Dermis blood vessel endothelial cell (primary cell): ENCODE results near the gene CAMK4. TPM values are rescaled to one million over a fixed set of nuclear protein-coding genes. Genes with fewer than 3 reads are reported as not detected.
"Not testable (repeated sequence)": the region's sequence is repeated elsewhere in the genome, so short reads cannot be mapped to it uniquely, and the experiment has no call there.

Source experiments
- DNase-seq: peaks from one replicate; pipeline ENCODE4 v3.0.0; 2010
- total RNA-seq: library from RNA; depleted of rRNA; stranded (reverse); fragments of >200 nt; gene quantifications from 2 replicates; pipeline ENCODE4 v1.2.3, GENCODE V29; 2014

CAMK4 gene
- total RNA-seq, 1 donor from 2014 or later, result under 0.01 TPM

DNA sequence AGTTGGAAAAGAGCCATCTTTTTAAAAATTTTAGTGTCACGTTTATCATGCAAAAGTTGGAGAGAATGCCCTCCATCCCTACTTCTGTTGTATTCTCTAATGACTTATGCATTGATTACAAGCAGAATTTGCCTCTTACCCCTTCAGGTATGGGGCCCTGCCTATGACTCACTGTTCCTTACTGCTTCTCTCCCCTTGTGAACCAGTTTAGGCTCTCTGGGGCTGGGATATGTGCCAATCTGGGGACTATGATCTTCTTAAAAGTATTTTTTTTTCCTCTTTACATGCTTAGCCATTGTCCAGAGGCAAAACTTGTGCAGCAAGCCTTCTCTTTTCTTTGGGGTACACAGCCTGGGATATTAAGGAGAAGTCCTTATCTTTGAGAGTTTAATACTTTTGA is 37.4 kb downstream of the CAMK4 start:
- no peak for DNase-seq

GRCh38 chr5:111262153-111262552 is 38.0 kb downstream of the CAMK4 start:
- DNase-seq, result no peak

GRCh38 chr5:111262815-111263214 is 38.6 kb downstream of the CAMK4 start:
- DNase-seq, result no peak

DNA sequence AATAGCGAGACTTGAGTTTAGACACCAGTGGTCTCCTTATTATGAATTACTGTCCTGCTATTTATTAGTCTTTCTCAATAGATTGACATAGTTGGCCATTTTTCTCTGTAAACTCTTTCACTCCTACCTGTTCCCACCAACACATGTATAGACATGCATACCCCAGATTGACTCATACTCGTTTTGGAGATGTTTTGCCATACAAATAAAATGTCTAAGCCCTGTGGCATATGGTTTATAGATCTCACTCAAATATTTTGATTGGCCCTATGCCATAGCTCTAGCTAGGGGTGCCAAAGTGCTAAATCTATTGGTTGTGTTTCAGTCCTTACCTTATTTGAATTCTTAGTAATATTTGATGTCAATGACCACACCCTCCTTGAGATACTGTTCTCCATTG is 42.3 kb downstream of the CAMK4 start:
- DNase-seq, result no peak

GRCh38 chr5:111268300-111268699 is 44.1 kb downstream of the CAMK4 start:
- no peak for DNase-seq

- no peak for DNase-seq
Observed at GRCh38 chr5:111271885-111272284, 47.7 kb downstream of the CAMK4 start.

GRCh38 chr5:111277061-111277460 is 52.9 kb downstream of the CAMK4 start:
- no peak for DNase-seq

- peak; percentile 71 for DNase-seq
Observed at GRCh38 chr5:111278858-111279504, 54.8 kb downstream of the CAMK4 start.

DNA sequence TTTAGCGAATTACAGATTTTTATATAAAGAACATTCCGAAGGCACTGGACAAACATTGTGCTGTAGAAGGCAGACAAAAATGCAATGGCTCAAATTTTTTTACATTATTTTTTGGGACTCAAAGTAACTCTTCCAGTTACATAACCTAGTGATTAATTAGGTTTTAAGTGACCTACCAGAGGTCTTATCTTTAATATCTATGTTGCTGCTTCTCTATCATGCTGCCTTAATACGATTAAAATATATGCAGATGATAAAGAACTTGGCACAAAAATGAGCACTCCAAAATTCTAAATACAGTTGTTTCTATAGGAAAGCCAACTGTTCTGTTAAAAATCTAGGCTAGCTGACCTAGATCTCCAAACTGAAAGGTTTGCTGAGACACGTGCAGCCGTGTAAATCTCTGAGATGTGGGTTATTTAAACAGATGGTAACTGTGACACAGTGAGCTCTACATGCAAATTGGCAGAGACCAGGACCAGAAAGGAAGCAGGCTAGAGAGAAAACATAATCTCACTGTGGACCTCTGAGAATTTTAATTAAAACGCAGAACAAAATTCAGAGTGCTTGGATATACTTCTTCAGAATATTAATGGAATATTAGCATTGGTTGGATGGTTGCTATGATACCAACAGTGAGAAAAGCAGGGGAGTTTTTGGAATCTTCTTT is 56.2 kb downstream of the CAMK4 start:
- no peak for DNase-seq

DNA sequence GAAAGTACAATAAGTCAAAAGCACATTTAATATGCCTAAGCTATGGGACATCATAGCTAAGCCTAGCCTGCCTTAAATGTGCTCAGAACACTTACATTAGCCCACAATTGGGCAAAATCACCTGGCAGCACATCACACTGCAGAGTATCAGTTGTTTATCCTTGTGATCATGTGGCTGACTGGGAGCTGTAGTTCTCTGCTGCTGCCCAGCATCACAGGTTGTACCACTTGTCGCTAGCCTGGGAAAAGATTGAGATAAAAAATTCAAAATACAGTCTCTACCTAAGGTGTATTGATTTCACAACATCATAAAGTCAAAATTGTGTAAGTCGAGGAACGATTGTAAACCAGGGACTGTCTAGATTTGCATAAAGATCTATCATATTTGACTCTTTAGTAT is 58.6 kb downstream of the CAMK4 start:
- DNase-seq, result no peak

DNA sequence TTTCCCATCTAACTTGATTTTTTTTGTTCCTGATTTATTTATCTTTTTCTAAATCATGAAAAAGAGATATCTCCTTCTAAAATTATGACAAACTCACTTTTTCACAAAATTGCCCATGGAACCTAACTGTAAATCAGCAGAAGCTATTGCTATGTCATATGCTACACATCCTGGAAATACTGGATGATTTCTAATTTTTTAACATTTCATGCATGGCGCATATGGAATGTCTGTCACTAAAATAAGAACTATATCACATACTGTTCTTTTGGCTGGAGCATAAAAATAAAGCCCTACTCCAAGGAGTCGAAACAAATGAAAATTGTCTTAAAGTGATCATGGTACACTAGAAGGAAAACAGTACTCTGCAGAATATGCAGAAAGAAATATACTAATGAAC is 60.6 kb downstream of the CAMK4 start:
- no peak for DNase-seq

DNA sequence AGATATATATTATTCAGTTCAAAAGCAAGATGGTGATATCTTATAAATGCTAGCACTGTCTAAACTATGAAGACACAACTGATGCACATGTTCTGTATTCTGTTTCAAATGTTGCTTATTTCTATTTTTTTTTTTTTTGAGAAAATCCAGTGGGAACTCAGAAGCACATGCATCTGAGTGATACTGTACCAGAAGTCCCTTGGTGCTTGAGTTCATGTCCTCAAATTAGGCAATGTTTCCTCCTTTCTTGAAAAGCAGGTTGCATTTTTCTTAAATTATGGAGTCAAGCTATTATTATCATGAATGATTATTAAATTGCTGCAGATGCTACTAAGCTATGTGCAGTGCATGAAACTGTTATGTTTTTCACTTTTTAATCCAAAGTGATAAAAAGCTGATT is 70.4 kb downstream of the CAMK4 start:
- no peak for DNase-seq

GRCh38 chr5:111295649-111296048 is 71.5 kb downstream of the CAMK4 start:
- no peak for DNase-seq

DNA sequence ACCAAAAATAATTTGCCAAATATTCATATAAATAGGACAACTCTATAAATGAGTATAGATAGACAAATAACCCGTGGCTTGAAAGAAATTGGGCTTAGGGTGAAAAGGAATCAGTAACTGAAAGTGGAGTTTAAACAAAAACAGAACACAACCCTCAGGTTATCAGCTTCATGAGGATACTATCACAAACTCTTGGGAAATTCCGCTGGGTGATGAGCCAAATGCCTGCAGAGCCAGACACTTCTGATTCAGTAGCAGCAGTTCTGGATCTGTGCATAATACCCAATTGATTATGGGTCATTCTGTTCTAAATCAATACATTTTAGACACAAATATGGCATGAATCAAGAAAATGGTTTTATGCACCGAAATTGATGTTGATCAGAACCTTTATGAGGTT is 72.4 kb downstream of the CAMK4 start:
- no peak for DNase-seq

GRCh38 chr5:111299067-111299481 is 74.9 kb downstream of the CAMK4 start:
- DNase-seq, result peak; percentile 25

- DNase-seq, result no peak
Observed at GRCh38 chr5:111299831-111300432, 75.7 kb downstream of the CAMK4 start.

- no peak for DNase-seq
Observed at GRCh38 chr5:111301264-111301663, 77.1 kb downstream of the CAMK4 start.

GRCh38 chr5:111302043-111302442 is 77.9 kb downstream of the CAMK4 start:
- DNase-seq, result not testable (repeated sequence)

- no peak for DNase-seq
Observed at GRCh38 chr5:111308951-111309350, 84.8 kb downstream of the CAMK4 start.

DNA sequence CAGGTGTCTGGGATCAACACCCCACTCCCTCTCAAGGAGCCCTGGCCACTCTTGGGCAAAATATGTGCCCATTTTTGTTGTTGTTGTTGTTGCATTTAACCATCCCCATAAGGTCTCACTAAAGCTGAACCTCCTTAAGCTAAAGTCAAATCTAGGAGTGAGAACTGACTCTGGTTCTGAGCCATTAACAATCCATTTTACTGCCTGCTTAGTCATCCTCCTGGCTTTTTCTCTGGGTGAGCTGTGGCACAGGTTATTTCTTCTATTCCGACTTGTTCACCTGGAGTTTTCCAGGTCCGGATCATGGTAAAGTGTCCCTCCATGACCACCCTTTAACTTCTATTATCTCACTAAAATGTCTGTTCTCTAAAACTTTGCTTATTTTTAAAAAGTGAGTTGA is 85.2 kb downstream of the CAMK4 start:
- DNase-seq, result no peak

DNA sequence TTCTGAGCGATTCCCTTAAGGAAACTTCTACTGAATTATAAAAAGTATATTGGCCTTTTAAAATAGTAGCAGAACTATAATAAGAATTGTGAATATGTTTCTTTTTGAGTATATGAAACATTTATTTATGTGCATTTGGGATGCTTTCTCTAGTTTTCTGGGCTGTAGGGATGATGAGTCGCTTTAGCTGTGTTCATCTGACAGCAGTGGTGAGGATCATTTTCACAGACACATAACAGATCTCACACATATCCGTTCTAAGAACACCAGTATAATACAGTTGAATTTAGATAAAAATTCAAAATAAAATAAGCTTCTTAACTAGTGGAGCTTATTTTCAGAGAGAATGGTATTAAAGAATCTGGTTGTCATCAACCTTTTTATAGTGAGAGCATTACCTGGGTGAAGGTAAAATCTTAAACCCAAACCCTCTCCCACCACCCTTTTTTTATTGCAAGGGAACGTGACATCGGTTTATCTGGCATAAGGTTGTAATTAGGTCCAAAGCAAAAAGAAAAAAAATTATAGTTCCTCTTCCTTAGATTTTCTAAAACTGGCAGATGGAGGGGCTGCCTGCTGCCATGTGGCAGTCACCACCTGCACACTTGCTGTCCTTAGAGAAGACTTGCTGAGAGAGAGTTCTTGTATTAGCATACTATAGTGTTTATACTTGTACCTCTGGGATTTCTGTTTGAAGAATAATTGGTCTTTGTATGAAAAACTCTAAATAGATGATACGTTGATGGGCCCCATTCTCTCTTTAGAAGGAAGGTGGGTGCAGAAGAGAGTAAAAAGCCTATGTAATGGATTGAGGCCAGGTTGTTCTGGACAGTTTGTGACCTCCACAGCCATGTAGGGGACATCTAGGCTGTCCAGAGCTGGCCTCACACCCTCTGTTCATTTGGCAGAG is 86.8 kb downstream of the CAMK4 start:
- DNase-seq, result no peak

- no peak for DNase-seq
Observed at GRCh38 chr5:111311666-111312065, 87.5 kb downstream of the CAMK4 start.
